ENCODE data around the gene OR52A1.

DNA sequence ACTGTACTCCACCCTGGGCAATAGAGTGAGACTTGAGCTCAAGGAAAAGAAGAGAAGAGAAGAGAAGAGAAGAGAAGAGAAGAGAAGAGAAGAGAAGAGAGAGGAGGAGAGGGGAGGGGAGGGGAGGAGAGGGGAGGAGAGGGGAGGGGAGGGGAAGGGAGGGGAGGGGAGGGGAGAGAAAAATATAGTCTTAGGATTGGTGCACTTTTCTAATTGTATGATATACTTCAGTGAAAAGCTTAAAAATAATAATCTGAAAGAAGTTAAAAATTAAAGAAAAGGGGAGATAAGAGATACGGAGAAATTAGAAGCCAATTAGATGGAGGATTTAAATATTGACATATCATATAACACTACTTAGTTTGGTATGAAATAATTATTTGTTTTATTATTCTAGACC, 35.7 kb downstream of the OR52A1 start:
- TF ChIP-seq POLR2A (IDR thresholded peaks at IDR 0.05), result no peak
- TF ChIP-seq, protein P1, sequence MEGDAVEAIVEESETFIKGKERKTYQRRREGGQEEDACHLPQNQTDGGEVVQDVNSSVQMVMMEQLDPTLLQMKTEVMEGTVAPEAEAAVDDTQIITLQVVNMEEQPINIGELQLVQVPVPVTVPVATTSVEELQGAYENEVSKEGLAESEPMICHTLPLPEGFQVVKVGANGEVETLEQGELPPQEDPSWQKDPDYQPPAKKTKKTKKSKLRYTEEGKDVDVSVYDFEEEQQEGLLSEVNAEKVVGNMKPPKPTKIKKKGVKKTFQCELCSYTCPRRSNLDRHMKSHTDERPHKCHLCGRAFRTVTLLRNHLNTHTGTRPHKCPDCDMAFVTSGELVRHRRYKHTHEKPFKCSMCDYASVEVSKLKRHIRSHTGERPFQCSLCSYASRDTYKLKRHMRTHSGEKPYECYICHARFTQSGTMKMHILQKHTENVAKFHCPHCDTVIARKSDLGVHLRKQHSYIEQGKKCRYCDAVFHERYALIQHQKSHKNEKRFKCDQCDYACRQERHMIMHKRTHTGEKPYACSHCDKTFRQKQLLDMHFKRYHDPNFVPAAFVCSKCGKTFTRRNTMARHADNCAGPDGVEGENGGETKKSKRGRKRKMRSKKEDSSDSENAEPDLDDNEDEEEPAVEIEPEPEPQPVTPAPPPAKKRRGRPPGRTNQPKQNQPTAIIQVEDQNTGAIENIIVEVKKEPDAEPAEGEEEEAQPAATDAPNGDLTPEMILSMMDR (IDR thresholded peaks at IDR 0.05), result no peak
